HepG2 (cell line): Measurements from ENCODE around the gene PCSK5. TPM values are rescaled to one million over a fixed set of nuclear protein-coding genes. Genes with fewer than 3 reads are reported as not detected.

Experiments used
- FOXK1 ChIP-seq: sonication (generic); formaldehyde crosslinking; IDR thresholded peaks from 2 replicates; pipeline ENCODE4 v1.4.0; 2020; ENCODE audit warnings: low read depth, missing genetic modification reagents, borderline replicate concordance
- MLXIP ChIP-seq: sonication (generic); formaldehyde crosslinking; IDR thresholded peaks from 2 replicates; pipeline ENCODE4 v1.9.0; 2021; ENCODE audit warnings: missing genetic modification reagents, borderline replicate concordance
- MXD4 ChIP-seq: IDR thresholded peaks from 2 replicates; pipeline ENCODE4 v1.6.1; 2016; ENCODE audit warnings: mild to moderate bottlenecking, missing biosample characterization, missing genetic modification reagents
- TMF1 ChIP-seq: sonication (generic); formaldehyde crosslinking; IDR thresholded peaks from 2 replicates; pipeline ENCODE4 v1.8.1; 2022; ENCODE audit warnings: low read depth, missing genetic modification reagents
- ZBTB40 ChIP-seq, 2 experiments: fragments of 450-650 bp in 1 of 2; sonication (generic) in 1 of 2; formaldehyde crosslinking in 1 of 2; IDR thresholded peaks; 2 replicates each; pipeline versions ENCODE4 v1.6.1 to v1.8.0; 2016 to 2022; ENCODE audit warnings: antibody characterized with exemption in 1 of 2, mild to moderate bottlenecking in 1 of 2, missing genetic modification reagents in 1 of 2
- ZNF180 ChIP-seq: sonication (generic); formaldehyde crosslinking; IDR thresholded peaks from 2 replicates; pipeline ENCODE4 v1.4.0; 2020; ENCODE audit warnings: low read depth, missing genetic modification reagents, borderline replicate concordance
- polyA plus RNA-seq, 8 experiments: library from polyadenylated mRNA; depleted of rRNA in 3 of 8; stranded (reverse) in 7 of 8; unstranded in 1 of 8; fragments of >200 nt; fragmentation: Illumina TruSeq in 4 of 8; extraction: Trizol in 4 of 8; gene quantifications; 2 replicates each; pipeline versions ENCODE4 v1.2.1 to v1.2.3, GENCODE V29; 2011 to 2016; ENCODE audit warnings: low read depth in 4 of 8, missing spikeins in 1 of 8, mixed read lengths in 1 of 8; ENCODE audit not compliant: insufficient read depth in 1 of 8
- total RNA-seq, 5 experiments: library from RNA; depleted of rRNA; stranded (reverse); fragments of >200 nt; fragmentation: Illumina TruSeq; extraction: Trizol; gene quantifications; 2 replicates each; pipeline ENCODE4 v1.2.3, GENCODE V29; 2016; ENCODE audit warnings: low read depth in 1 of 5

Gene PCSK5
- total and polyA plus RNA-seq, 2 of the 13 experiments (the other 11 are each of a cell fraction or from before 2014, with no cell fraction given): 0.55 to 0.66 TPM

GRCh38 chr9:75930730-75931321 lies 40.4 kb downstream of the PCSK5 start (continued):
- TF ChIP-seq ZBTB40 (IDR thresholded peaks at IDR 0.05): no peak
- no peak for TF ChIP-seq ZBTB40 (CRISPR knock-in tag; IDR thresholded peaks at IDR 0.05)
- TF ChIP-seq ZNF180: no peak
- no peak for TF ChIP-seq MLXIP
- no peak for TF ChIP-seq MXD4
- TF ChIP-seq TMF1: no peak
- TF ChIP-seq FOXK1 (CRISPR knock-in tag): no peak
